OCI-LY3 (cell line): ENCODE measurements around the gene ITSN1.

ENCODE experiments used
- CTCF ChIP-seq: fragments of 200-600, 300-600 bp; sonication (generic); IDR thresholded peaks from 2 replicates; pipeline ENCODE4 v1.5.1; 2014; ENCODE audit warnings: antibody characterized with exemption, low read length, low read depth
- EZH2phosphoT487 ChIP-seq: fragments of 200-600 bp; shearing (Covaris generic); IDR thresholded peaks from 2 replicates; pipeline ENCODE4 v1.6.1; 2018; ENCODE audit warnings: antibody characterized with exemption, mixed run types, low read depth

- TF ChIP-seq CTCF (no peak), EZH2phosphoT487 (no peak)
Measured at GRCh38 chr21:33821503-33822322, 179.4 kb downstream of the ITSN1 start.
